GM19395 (cell line): Measurements from ENCODE around the gene MARCHF6.
"Not testable (repeated sequence)": the region's sequence is repeated elsewhere in the genome, so short reads cannot be mapped to it uniquely, and the experiment has no call there.

Source experiments
- ATAC-seq: cut with Tn5 transposase; IDR thresholded peaks from one replicate; pipeline ENCODE4 v1.9.1; 2021; ENCODE audit warnings: mild to moderate bottlenecking, moderate library complexity; ENCODE audit not compliant: unreplicated experiment

The MARCHF6 gene

GRCh38 chr5:10374046-10375022 is 20.8 kb downstream of the MARCHF6 start:
- peak; percentile 59 for ATAC-seq

GRCh38 chr5:10375146-10375545 is 21.7 kb downstream of the MARCHF6 start:
- ATAC-seq, result not testable (repeated sequence)

- ATAC-seq, result no peak
Measured at GRCh38 chr5:10376544-10376943, 23.0 kb downstream of the MARCHF6 start.

GRCh38 chr5:10377081-10377480 is 23.6 kb downstream of the MARCHF6 start:
- no peak for ATAC-seq

GRCh38 chr5:10381803-10382202 is 28.3 kb downstream of the MARCHF6 start:
- no peak for ATAC-seq

- no peak for ATAC-seq
Measured at GRCh38 chr5:10384483-10384882, 31.0 kb downstream of the MARCHF6 start.

GRCh38 chr5:10387690-10388089 is 34.2 kb downstream of the MARCHF6 start:
- ATAC-seq, result no peak

GRCh38 chr5:10391130-10391529 is 37.6 kb downstream of the MARCHF6 start:
- no peak for ATAC-seq

- ATAC-seq, result not testable (repeated sequence)
Measured at GRCh38 chr5:10392567-10393328, 39.3 kb downstream of the MARCHF6 start.

- ATAC-seq, result no peak
Measured at GRCh38 chr5:10393491-10393890, 40.0 kb downstream of the MARCHF6 start.

- ATAC-seq, result no peak
Measured at GRCh38 chr5:10396552-10396951, 43.1 kb downstream of the MARCHF6 start.

GRCh38 chr5:10399839-10400238 is 46.3 kb downstream of the MARCHF6 start:
- ATAC-seq, result no peak

GRCh38 chr5:10400411-10400810 is 46.9 kb downstream of the MARCHF6 start:
- ATAC-seq, result no peak

- ATAC-seq, result no peak
Measured at GRCh38 chr5:10400831-10401230, 47.3 kb downstream of the MARCHF6 start.

- ATAC-seq, result peak; percentile 88
Measured at GRCh38 chr5:10401498-10401897, 48.0 kb downstream of the MARCHF6 start.
